AG10803 (cell line): ENCODE measurements around the gene ARHGAP1.

ENCODE experiments used
- DNase-seq: peaks from one replicate; pipeline ENCODE4 v3.0.0; 2010; ENCODE audit warnings: low read depth
- H3K4me3 ChIP-seq: 2 replicates; pipeline ENCODE4 v1.5.1; 2011; ENCODE audit warnings: mild to moderate bottlenecking, low read length, control low read depth
- TF ChIP-seq, protein P1 (sequence below): conservative IDR thresholded peaks from 2 replicates; pipeline ENCODE4 v1.5.1; 2011; ENCODE audit warnings: mild to moderate bottlenecking, low read length, control low read depth, inconsistent platforms

The ARHGAP1 gene

GRCh38 chr11:46741600-46742484, 41.4 kb upstream of the ARHGAP1 start:
- no peak for DNase-seq
- TF ChIP-seq, protein P1, sequence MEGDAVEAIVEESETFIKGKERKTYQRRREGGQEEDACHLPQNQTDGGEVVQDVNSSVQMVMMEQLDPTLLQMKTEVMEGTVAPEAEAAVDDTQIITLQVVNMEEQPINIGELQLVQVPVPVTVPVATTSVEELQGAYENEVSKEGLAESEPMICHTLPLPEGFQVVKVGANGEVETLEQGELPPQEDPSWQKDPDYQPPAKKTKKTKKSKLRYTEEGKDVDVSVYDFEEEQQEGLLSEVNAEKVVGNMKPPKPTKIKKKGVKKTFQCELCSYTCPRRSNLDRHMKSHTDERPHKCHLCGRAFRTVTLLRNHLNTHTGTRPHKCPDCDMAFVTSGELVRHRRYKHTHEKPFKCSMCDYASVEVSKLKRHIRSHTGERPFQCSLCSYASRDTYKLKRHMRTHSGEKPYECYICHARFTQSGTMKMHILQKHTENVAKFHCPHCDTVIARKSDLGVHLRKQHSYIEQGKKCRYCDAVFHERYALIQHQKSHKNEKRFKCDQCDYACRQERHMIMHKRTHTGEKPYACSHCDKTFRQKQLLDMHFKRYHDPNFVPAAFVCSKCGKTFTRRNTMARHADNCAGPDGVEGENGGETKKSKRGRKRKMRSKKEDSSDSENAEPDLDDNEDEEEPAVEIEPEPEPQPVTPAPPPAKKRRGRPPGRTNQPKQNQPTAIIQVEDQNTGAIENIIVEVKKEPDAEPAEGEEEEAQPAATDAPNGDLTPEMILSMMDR = no peak
- H3K4me3 ChIP-seq = no peak overlapping the region

- H3K4me3 ChIP-seq = no peak overlapping the region
- no peak for DNase-seq
- TF ChIP-seq, protein P1 = no peak
Observed at GRCh38 chr11:46738887-46739286, 38.5 kb upstream of the ARHGAP1 start.

GRCh38 chr11:46737699-46738098, 37.3 kb upstream of the ARHGAP1 start:
- DNase-seq = no peak
- TF ChIP-seq, protein P1 = no peak
- no peak overlapping the region for H3K4me3 ChIP-seq

- H3K4me3 ChIP-seq = no peak overlapping the region
- TF ChIP-seq, protein P1 = no peak
- peak; percentile 48 for DNase-seq
Observed at GRCh38 chr11:46736615-46737014, 36.2 kb upstream of the ARHGAP1 start.

- TF ChIP-seq, protein P1 = no peak
- DNase-seq = no peak
- H3K4me3 ChIP-seq = no peak overlapping the region
Observed at GRCh38 chr11:46736146-46736545, 35.7 kb upstream of the ARHGAP1 start.

DNA sequence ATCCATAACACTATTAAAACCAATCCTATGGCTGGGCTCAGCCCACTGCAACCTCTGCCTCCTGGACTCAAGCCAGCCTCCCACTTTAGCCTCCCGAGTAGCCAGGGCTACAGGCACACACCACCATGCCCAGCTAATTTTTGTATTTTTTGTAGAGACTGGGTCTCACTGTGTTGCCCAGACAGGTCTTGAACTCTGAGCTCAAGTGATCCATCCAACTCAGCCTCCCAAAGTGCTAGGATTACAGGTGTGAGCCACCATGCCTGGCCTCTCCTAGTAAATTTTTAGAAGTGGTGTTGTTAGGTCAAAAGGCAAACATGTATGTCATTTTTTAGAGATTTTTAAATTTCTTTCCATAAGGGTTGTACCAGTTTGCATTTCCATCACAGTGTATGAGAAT, 32.8 kb upstream of the ARHGAP1 start:
- no peak overlapping the region for H3K4me3 ChIP-seq
- no peak for DNase-seq
- TF ChIP-seq, protein P1 = no peak

DNA sequence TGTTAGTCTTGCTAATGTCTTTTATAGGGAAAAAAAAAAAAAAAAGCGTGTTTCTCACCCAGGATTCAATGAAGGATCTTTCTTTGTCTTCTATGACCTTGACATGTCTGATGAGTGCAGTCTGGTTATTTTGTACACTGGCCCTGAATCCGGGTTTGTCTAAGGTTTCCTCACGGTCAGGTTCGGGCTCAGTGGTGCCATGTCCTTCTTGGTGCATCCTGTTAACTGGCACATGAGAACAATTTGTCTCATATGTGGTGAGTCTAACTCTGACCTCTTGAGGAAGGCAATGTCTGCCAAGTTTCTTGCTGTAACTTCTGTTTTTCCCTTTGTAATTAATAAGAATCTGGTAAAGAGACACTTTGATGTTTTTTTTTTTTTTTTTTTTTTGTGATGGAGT, 31.1 kb upstream of the ARHGAP1 start:
- TF ChIP-seq, protein P1 = no peak
- H3K4me3 ChIP-seq = no peak overlapping the region
- no peak for DNase-seq
